ENCODE data around the gene ATP12A.

DNA sequence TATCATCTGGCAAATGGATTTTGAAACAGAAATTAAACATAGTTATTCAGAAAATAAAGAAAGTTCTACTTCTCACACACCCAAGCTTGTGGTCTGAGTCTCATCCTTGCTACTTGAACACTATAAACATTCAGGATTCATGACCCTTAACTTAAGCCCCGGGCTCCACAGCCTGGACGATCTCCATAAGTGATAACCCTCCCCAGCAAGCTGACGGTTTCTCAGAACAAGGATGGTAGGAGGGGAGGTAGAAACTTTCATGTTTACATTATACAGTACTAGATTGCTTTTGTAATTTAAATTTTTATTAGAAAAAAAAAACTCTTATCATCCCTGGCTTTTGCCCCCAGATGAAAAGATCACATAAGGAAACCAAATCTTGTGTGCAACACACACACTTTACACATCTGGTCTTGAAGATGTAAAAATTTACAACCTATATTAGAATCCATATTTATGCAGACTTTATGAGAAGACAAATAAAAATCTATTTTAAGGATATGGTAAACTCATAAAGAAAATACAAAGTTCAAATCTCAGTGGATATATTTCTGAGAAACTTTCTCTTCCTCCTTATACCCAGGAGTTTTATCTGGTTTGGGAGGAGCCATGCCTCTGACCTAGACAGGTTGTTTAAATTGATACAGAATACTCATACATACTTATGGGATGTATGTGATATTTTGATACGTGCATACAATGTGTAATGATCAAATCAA is 20.0 kb upstream of the ATP12A start:
- TF ChIP-seq, protein P1, sequence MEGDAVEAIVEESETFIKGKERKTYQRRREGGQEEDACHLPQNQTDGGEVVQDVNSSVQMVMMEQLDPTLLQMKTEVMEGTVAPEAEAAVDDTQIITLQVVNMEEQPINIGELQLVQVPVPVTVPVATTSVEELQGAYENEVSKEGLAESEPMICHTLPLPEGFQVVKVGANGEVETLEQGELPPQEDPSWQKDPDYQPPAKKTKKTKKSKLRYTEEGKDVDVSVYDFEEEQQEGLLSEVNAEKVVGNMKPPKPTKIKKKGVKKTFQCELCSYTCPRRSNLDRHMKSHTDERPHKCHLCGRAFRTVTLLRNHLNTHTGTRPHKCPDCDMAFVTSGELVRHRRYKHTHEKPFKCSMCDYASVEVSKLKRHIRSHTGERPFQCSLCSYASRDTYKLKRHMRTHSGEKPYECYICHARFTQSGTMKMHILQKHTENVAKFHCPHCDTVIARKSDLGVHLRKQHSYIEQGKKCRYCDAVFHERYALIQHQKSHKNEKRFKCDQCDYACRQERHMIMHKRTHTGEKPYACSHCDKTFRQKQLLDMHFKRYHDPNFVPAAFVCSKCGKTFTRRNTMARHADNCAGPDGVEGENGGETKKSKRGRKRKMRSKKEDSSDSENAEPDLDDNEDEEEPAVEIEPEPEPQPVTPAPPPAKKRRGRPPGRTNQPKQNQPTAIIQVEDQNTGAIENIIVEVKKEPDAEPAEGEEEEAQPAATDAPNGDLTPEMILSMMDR (IDR thresholded peaks at IDR 0.05) = no peak
- no peak for TF ChIP-seq EZH2phosphoT487 (IDR thresholded peaks at IDR 0.05)

All from neural progenitor cell (in vitro differentiated cells).